ENCODE data around the gene HGF. TPM values are rescaled to one million over a fixed set of nuclear protein-coding genes. Genes with fewer than 3 reads are reported as not detected.

Gene HGF
- total RNA-seq, 1 donor from 2014 or later, result 0.14 TPM

DNA sequence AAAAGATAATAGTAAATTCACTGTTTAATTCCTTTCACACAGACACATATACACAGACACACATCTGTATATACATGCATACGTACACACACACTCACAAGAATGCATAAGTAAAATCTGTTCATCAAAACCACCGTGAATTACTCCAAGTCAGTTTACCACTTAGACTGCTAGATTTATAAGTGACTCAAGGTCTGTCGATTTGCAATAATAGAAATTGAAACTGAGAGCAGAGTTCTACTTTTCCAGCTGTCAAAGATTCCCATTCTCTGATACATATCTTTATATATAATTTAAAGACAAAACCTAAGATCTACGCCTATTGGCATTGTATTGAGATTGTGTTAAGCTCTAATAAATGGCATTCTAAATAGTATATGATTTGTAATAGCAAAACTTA, 9.9 kb upstream of the HGF start:
- TF ChIP-seq, protein P1, sequence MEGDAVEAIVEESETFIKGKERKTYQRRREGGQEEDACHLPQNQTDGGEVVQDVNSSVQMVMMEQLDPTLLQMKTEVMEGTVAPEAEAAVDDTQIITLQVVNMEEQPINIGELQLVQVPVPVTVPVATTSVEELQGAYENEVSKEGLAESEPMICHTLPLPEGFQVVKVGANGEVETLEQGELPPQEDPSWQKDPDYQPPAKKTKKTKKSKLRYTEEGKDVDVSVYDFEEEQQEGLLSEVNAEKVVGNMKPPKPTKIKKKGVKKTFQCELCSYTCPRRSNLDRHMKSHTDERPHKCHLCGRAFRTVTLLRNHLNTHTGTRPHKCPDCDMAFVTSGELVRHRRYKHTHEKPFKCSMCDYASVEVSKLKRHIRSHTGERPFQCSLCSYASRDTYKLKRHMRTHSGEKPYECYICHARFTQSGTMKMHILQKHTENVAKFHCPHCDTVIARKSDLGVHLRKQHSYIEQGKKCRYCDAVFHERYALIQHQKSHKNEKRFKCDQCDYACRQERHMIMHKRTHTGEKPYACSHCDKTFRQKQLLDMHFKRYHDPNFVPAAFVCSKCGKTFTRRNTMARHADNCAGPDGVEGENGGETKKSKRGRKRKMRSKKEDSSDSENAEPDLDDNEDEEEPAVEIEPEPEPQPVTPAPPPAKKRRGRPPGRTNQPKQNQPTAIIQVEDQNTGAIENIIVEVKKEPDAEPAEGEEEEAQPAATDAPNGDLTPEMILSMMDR (conservative IDR thresholded peaks at IDR 0.05), result no peak
- Mint-ChIP-seq H3K27me3 (ENCODE audit: low read depth) (no peaks in the 10 kb centered on the region), H3K4me3 (no peak overlapping the region), H3K9me3 (no peaks in the 10 kb centered on the region), H3K27ac (ENCODE audit: unreplicated experiment) (no peak overlapping the region), H3K4me1 (no peaks in the 10 kb centered on the region), H3K36me3 (ENCODE audit: low read depth) (no peaks in the 10 kb centered on the region)
- no peak for DNase-seq (ENCODE audit: low read depth, low spot score)

DNA sequence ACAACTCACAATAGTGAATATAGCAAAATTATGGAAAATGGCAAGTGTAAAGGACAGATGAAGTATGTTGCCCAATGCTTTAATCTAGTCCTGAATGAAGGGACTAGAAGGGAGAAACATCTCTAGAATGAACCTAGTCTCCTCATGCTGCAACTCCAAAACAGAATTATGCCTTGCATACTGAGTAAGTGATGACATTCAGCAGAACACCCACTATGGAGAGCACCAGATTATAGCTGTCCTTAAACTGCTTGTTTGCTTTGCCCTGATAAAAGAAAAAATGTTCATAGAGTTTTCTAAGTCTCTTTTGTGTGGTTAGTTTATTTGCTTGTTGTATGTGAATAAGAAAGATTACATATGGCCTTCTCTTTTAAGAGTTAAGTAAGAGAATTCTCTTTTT, 7.8 kb upstream of the HGF start:
- no peak overlapping the region for H3K4me3 Mint-ChIP-seq
- H3K27ac Mint-ChIP-seq (ENCODE audit: unreplicated experiment), result no peak overlapping the region
- no peaks in the 10 kb centered on the region for H3K36me3 Mint-ChIP-seq (ENCODE audit: low read depth)
- no peak for DNase-seq (ENCODE audit: low read depth, low spot score)
- TF ChIP-seq, protein P1 (conservative IDR thresholded peaks at IDR 0.05), result no peak
- no peaks in the 10 kb centered on the region for H3K27me3 Mint-ChIP-seq (ENCODE audit: low read depth)
- H3K9me3 Mint-ChIP-seq, result no peaks in the 10 kb centered on the region
- H3K4me1 Mint-ChIP-seq, result no peaks in the 10 kb centered on the region

GRCh38 chr7:81776948-81777630, 7.2 kb upstream of the HGF start:
- Mint-ChIP-seq H3K9me3 (no peaks in the 10 kb centered on the region), H3K36me3 (ENCODE audit: low read depth) (no peaks in the 10 kb centered on the region), H3K27me3 (ENCODE audit: low read depth) (no peaks in the 10 kb centered on the region), H3K4me3 (no peak overlapping the region), H3K4me1 (no peaks in the 10 kb centered on the region), H3K27ac (ENCODE audit: unreplicated experiment) (no peak overlapping the region)
- TF ChIP-seq, protein P1 (conservative IDR thresholded peaks at IDR 0.05), result no peak
- no peak for DNase-seq (ENCODE audit: low read depth, low spot score)

GRCh38 chr7:81776161-81776560, 6.3 kb upstream of the HGF start:
- Mint-ChIP-seq H3K4me1 (no peaks in the 10 kb centered on the region), H3K27me3 (ENCODE audit: low read depth) (no peaks in the 10 kb centered on the region), H3K36me3 (ENCODE audit: low read depth) (no peaks in the 10 kb centered on the region), H3K4me3 (no peak overlapping the region), H3K27ac (ENCODE audit: unreplicated experiment) (no peak overlapping the region), H3K9me3 (no peaks in the 10 kb centered on the region)
- DNase-seq (ENCODE audit: low read depth, low spot score), result no peak
- TF ChIP-seq, protein P1 (conservative IDR thresholded peaks at IDR 0.05), result no peak

DNA sequence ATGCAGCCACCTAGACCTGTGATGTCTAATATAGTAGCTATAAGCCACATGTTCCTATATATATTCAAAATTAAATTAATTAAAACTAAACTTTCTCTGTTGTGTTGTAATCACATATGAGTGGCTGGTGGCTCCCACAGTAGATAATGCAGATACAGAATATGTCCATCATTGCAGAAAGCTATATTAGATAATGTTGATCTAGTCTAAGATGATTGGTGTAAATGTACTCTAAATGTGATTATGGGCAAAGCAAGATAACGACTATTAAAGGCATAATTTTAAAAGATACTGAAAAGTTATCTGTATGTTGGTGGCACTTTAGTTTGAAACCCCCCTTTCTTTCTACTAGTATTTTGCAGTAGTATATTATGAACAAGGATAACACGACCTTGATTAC, 5.7 kb upstream of the HGF start:
- Mint-ChIP-seq H3K36me3 (ENCODE audit: low read depth) (no peaks in the 10 kb centered on the region), H3K27me3 (ENCODE audit: low read depth) (no peaks in the 10 kb centered on the region), H3K4me1 (no peaks in the 10 kb centered on the region), H3K4me3 (no peak overlapping the region), H3K9me3 (no peaks in the 10 kb centered on the region), H3K27ac (ENCODE audit: unreplicated experiment) (no peak overlapping the region)
- DNase-seq (ENCODE audit: low read depth, low spot score), result no peak
- TF ChIP-seq, protein P1 (conservative IDR thresholded peaks at IDR 0.05), result no peak

All from neural crest cell (in vitro differentiated cells).